ENCODE results near the gene COL4A5.

Gene COL4A5

GRCh38 chrX:108447303-108447702 lies 7.7 kb downstream of the COL4A5 start (continued):
- TF ChIP-seq, protein P1, sequence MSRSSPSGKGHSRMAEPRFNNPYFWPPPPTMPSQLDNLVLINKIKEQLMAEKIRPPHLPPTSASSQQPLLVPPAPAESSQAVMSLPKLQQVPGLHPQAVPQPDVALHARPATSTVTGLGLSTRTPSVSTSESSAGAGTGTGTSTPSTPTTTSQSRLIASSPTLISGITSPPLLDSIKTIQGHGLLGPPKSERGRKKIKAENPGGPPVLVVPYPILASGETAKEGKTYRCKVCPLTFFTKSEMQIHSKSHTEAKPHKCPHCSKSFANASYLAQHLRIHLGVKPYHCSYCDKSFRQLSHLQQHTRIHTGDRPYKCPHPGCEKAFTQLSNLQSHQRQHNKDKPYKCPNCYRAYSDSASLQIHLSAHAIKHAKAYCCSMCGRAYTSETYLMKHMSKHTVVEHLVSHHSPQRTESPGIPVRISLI (tag by site-specific recombination; IDR thresholded peaks at IDR 0.05), result no peak
- TF ChIP-seq ZNF391 (tag by site-specific recombination; IDR thresholded peaks at IDR 0.05; ENCODE audit: borderline replicate concordance, low read depth) (no peak), ZNF580 (tag by site-specific recombination; IDR thresholded peaks at IDR 0.05) (no peak), GLI2 (tag by site-specific recombination; IDR thresholded peaks at IDR 0.05; ENCODE audit: borderline replicate concordance, low read depth) (no peak)

DNA sequence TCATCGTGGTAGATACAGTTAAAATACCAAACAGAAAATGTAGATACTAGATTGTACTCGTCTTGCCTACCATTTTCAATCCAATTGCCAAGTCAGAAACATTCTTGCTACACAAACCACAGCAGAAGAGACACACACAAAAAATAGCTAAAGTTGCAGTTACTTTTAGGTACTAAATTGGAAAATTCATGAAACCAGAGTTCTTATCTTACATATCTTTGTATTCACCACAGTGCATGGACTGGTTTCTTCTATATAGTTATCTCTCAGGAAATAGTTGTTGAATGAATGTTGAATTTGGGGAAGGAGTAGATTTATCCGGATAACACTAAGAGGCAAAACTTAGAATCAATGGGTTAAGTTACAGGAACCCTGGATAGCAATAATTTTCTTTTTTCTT lies 14.2 kb downstream of the COL4A5 start:
- CTCF ChIA-PET, result interaction anchor here (0.7 kb wide), 1 partner anchor 9 kb away, joined by 5 read pairs; no protein-coding TSS in a partner anchor
- POLR2A ChIA-PET, result no interaction called here
- Histone ChIP-seq H3K9me3 (ENCODE audit: control insufficient read depth, insufficient read depth, low read depth, low read length) (no peaks in the 10 kb centered on the region), H3K36me3 (ENCODE audit: control insufficient read depth in 2 of 2, insufficient read depth in 1 of 2, low read length in 2 of 2) (peaks cover 0 to 3% of the 10 kb centered on the region in 2 experiments; a peak in 1 of 3 replicates), H3K4me1 (ENCODE audit: control insufficient read depth, insufficient read depth, low read length) (no peaks in the 10 kb centered on the region), H3K27ac (ENCODE audit: extremely low read depth, low read depth, low read length) (no peak overlapping the region), H3K4me3 (ENCODE audit: low read depth, low read length) (no peak overlapping the region)
- no peak for TF ChIP-seq ZNF394 (tag by site-specific recombination; IDR thresholded peaks at IDR 0.05; ENCODE audit: borderline replicate concordance)
- no peak for TF ChIP-seq ZNF624 (tag by site-specific recombination; IDR thresholded peaks at IDR 0.05)
- TF ChIP-seq, protein P2, sequence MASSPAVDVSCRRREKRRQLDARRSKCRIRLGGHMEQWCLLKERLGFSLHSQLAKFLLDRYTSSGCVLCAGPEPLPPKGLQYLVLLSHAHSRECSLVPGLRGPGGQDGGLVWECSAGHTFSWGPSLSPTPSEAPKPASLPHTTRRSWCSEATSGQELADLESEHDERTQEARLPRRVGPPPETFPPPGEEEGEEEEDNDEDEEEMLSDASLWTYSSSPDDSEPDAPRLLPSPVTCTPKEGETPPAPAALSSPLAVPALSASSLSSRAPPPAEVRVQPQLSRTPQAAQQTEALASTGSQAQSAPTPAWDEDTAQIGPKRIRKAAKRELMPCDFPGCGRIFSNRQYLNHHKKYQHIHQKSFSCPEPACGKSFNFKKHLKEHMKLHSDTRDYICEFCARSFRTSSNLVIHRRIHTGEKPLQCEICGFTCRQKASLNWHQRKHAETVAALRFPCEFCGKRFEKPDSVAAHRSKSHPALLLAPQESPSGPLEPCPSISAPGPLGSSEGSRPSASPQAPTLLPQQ (tag by site-specific recombination; IDR thresholded peaks at IDR 0.05), result no peak
- TF ChIP-seq KLF1 (tag by site-specific recombination; IDR thresholded peaks at IDR 0.05), result no peak
- no peak for TF ChIP-seq ZNF146 (tag by site-specific recombination; IDR thresholded peaks at IDR 0.05)
- no peak for TF ChIP-seq ZBTB7A (tag by site-specific recombination; IDR thresholded peaks at IDR 0.05; ENCODE audit: low read depth)
- TF ChIP-seq OSR2 (tag by site-specific recombination; IDR thresholded peaks at IDR 0.05), result no peak
- TF ChIP-seq ZNF18 (tag by site-specific recombination; IDR thresholded peaks at IDR 0.05), result no peak
- TF ChIP-seq BCL6B (tag by site-specific recombination; IDR thresholded peaks at IDR 0.05), result no peak
- TF ChIP-seq ZNF132 (tag by site-specific recombination; IDR thresholded peaks at IDR 0.05; ENCODE audit: borderline replicate concordance), result no peak
- TF ChIP-seq, protein P3, sequence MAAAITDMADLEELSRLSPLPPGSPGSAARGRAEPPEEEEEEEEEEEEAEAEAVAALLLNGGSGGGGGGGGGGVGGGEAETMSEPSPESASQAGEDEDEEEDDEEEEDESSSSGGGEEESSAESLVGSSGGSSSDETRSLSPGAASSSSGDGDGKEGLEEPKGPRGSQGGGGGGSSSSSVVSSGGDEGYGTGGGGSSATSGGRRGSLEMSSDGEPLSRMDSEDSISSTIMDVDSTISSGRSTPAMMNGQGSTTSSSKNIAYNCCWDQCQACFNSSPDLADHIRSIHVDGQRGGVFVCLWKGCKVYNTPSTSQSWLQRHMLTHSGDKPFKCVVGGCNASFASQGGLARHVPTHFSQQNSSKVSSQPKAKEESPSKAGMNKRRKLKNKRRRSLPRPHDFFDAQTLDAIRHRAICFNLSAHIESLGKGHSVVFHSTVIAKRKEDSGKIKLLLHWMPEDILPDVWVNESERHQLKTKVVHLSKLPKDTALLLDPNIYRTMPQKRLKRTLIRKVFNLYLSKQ (tag by site-specific recombination; IDR thresholded peaks at IDR 0.05; ENCODE audit: borderline replicate concordance), result no peak
- no peak for TF ChIP-seq ZNF223 (tag by site-specific recombination; IDR thresholded peaks at IDR 0.05)
- no peak for TF ChIP-seq ZBTB1 (tag by site-specific recombination; IDR thresholded peaks at IDR 0.05)
- no peak for TF ChIP-seq REST (tag by site-specific recombination; IDR thresholded peaks at IDR 0.05)
- TF ChIP-seq, protein P4, sequence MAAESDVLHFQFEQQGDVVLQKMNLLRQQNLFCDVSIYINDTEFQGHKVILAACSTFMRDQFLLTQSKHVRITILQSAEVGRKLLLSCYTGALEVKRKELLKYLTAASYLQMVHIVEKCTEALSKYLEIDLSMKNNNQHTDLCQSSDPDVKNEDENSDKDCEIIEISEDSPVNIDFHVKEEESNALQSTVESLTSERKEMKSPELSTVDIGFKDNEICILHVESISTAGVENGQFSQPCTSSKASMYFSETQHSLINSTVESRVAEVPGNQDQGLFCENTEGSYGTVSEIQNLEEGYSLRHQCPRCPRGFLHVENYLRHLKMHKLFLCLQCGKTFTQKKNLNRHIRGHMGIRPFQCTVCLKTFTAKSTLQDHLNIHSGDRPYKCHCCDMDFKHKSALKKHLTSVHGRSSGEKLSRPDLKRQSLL (tag by site-specific recombination; IDR thresholded peaks at IDR 0.05), result no peak
